BE2C (cell line): ENCODE data around the gene SLC25A21.
"Not testable (repeated sequence)": the region's sequence is repeated elsewhere in the genome, so short reads cannot be mapped to it uniquely, and the experiment has no call there.

ENCODE experiments used
- DNase-seq: peaks from one replicate; pipeline ENCODE4 v3.0.0-alpha.2; 2020
- H3K27me3 ChIP-seq: fragments of 250-450 bp; sonication (Bioruptor Pico); 2 replicates; pipeline ENCODE4 v1.5.1; 2020; ENCODE audit warnings: mild to moderate bottlenecking
- H3K36me3 ChIP-seq: fragments of 250-450 bp; sonication (Bioruptor Pico); 2 replicates; pipeline ENCODE4 v1.5.1; 2020; ENCODE audit warnings: mild to moderate bottlenecking
- H3K4me1 ChIP-seq: fragments of 250-450 bp; sonication (Bioruptor Pico); 2 replicates; pipeline ENCODE4 v1.5.1; 2020
- H3K4me3 ChIP-seq: 2 replicates; pipeline ENCODE4 v1.5.1; 2011; ENCODE audit warnings: low read depth, low read length
- H3K9me3 ChIP-seq: fragments of 250-450 bp; sonication (Bioruptor Pico); 2 replicates; pipeline ENCODE4 v1.5.1; 2020
- TF ChIP-seq, protein P1 (sequence below): IDR thresholded peaks from 2 replicates; pipeline ENCODE4 v1.5.1; 2012; ENCODE audit warnings: mild to moderate bottlenecking, low read depth, low read length

Gene SLC25A21

DNA sequence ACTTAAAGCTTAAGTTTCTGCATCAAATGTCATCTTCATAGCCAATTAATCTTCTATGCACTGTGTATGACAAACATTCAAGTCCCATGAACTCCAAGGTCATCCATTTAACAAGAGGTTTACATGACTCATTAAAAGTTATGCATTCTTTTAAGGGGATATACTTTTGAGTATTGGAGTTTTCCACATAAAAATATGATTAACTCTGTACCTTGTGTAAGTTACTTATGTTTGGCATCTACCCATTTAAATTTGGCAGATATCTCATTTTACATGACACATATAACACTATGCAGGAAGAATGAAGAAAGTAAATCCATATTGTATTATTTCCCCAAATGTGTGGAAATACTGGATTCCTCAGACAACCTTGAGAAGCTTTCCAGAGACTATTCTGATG lies 270.5 kb downstream of the SLC25A21 start:
- no peak for DNase-seq
- H3K4me1 ChIP-seq, result no peaks in the 10 kb centered on the region
- H3K9me3 ChIP-seq, result no peaks in the 10 kb centered on the region
- no peak overlapping the region for H3K4me3 ChIP-seq
- H3K27me3 ChIP-seq, result no peaks in the 10 kb centered on the region
- no peaks in the 10 kb centered on the region for H3K36me3 ChIP-seq
- TF ChIP-seq, protein P1, sequence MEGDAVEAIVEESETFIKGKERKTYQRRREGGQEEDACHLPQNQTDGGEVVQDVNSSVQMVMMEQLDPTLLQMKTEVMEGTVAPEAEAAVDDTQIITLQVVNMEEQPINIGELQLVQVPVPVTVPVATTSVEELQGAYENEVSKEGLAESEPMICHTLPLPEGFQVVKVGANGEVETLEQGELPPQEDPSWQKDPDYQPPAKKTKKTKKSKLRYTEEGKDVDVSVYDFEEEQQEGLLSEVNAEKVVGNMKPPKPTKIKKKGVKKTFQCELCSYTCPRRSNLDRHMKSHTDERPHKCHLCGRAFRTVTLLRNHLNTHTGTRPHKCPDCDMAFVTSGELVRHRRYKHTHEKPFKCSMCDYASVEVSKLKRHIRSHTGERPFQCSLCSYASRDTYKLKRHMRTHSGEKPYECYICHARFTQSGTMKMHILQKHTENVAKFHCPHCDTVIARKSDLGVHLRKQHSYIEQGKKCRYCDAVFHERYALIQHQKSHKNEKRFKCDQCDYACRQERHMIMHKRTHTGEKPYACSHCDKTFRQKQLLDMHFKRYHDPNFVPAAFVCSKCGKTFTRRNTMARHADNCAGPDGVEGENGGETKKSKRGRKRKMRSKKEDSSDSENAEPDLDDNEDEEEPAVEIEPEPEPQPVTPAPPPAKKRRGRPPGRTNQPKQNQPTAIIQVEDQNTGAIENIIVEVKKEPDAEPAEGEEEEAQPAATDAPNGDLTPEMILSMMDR, result no peak

DNA sequence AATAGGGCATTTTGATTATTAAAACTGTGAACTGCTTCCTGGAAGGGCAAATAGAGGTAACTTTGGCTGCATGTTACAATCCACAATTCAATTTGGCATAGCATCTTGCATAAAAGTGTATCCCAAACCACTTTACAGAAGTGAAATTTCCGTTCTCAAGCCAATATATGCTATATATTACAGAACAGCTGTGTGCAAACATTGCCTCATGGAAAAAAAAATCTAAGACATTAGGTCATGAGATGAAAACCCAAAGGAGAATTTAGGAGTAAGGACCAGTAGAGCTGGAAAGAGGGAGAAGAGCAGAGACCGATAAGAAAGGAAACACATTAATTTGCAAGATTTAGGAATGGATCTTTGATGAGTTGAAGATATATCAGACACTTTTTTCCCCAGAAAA lies 271.6 kb downstream of the SLC25A21 start:
- H3K4me1 ChIP-seq, result no peaks in the 10 kb centered on the region
- DNase-seq, result no peak
- H3K27me3 ChIP-seq, result no peaks in the 10 kb centered on the region
- H3K36me3 ChIP-seq, result no peaks in the 10 kb centered on the region
- no peaks in the 10 kb centered on the region for H3K9me3 ChIP-seq
- H3K4me3 ChIP-seq, result no peak overlapping the region
- TF ChIP-seq, protein P1, result no peak

DNA sequence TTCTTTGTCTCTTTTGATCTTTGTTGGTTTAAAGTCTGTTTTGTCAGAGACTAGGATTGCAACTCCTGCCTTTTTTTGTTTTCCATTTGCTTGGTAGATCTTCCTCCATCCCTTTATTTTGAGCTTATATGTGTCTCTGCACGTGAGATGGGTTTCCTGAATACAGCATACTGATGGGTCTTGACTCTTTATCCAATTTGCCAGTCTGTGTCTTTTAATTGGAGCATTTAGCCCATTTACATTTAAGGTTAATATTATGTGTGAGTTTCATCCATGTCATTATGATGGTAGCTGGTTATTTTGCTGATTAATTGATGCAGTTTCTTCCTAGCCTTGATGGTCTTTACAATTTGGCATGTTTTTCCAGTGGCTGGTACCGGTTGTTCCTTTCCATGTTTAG lies 276.1 kb downstream of the SLC25A21 start:
- not testable (repeated sequence) for H3K9me3 ChIP-seq, DNase-seq, H3K4me1 ChIP-seq, H3K27me3 ChIP-seq, H3K36me3 ChIP-seq, H3K4me3 ChIP-seq

DNA sequence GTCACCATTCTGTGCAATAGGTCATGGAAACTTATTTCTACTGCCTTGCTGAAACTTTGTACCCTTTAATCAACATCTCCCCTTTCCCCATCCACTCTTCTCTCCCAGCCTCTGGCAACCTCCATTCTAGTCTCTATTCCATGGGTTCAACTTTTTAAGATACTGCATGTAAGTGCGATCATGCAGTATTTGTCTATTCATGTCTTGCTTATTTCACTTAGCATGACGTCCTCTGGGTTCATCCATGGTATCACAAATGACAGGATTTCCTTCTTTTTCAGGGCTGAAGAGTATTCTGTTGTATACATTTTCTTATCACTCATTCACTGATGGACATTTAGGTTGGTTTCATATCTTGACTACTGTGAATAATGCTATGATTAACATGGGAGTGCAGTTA lies 288.4 kb downstream of the SLC25A21 start:
- H3K4me1 ChIP-seq, result no peaks in the 10 kb centered on the region
- H3K9me3 ChIP-seq, result no peaks in the 10 kb centered on the region
- H3K4me3 ChIP-seq, result no peak overlapping the region
- DNase-seq, result no peak
- TF ChIP-seq, protein P1, result no peak
- no peaks in the 10 kb centered on the region for H3K36me3 ChIP-seq
- no peaks in the 10 kb centered on the region for H3K27me3 ChIP-seq

DNA sequence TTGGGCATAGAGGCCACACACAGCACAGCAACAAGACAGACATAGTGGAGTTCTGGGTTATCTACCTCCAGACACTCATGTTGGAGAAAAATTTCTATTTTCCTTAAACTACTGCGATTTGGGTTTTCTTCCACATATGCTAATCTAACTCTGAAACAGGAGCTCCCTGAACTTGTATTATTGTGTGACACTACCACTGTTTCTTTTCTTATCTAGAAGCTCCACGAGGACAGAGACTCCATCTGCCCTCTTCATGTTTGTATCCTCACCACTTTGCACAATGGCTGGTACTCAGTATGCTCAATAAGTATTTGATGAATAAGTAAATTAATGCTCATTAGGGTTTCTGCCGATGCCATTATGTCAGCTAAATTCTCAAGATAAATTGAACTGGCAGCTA lies 292.1 kb downstream of the SLC25A21 start:
- H3K9me3 ChIP-seq, result no peaks in the 10 kb centered on the region
- H3K4me1 ChIP-seq, result no peaks in the 10 kb centered on the region
- H3K4me3 ChIP-seq, result no peak overlapping the region
- DNase-seq, result no peak
- H3K36me3 ChIP-seq, result no peaks in the 10 kb centered on the region
- TF ChIP-seq, protein P1, result no peak
- no peaks in the 10 kb centered on the region for H3K27me3 ChIP-seq

DNA sequence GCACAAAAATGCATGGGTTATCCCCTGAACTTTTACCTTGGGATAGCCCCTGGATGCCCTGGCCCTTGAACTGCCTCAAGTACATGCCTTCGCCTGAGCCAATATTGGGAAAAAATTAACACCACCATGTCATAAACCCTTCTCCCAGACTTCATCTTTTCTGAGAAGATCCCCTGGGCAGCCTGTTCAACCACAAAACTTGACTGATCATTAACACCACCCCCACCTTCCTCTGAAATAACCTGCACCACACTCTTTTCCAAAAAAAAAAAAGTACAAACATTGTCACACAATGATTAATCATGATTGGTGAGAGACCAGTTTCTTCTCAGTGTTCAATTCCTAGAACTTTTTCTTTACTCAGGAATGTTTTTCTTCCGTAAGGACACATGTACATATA lies 292.8 kb downstream of the SLC25A21 start:
- H3K9me3 ChIP-seq, result no peaks in the 10 kb centered on the region
- TF ChIP-seq, protein P1, result no peak
- H3K4me3 ChIP-seq, result no peak overlapping the region
- no peaks in the 10 kb centered on the region for H3K27me3 ChIP-seq
- H3K36me3 ChIP-seq, result no peaks in the 10 kb centered on the region
- H3K4me1 ChIP-seq, result no peaks in the 10 kb centered on the region
- DNase-seq, result no peak
